Liver (tissue), 3 donors: ENCODE data around the gene SPRR2A.

Experiments used
- CTCF ChIP-seq: fragments of 150-350 bp; IDR thresholded peaks from 2 replicates; pipeline ENCODE4 v1.5.1; 2017; ENCODE audit warnings: improper control_type of control experiment, low read depth, low read length; ENCODE audit not compliant: missing input control
- GABPA ChIP-seq, 2 donors: IDR thresholded peaks in 1 of 2; conservative IDR thresholded peaks in 1 of 2; 2 replicates each; pipeline ENCODE4 v1.6.1; 2016; ENCODE audit warnings: antibody characterized with exemption in 2 of 2, mild to moderate bottlenecking in 1 of 2, moderate library complexity in 1 of 2
- SP1 ChIP-seq: IDR thresholded peaks from 2 replicates; pipeline ENCODE4 v1.6.1; 2018; ENCODE audit warnings: antibody characterized with exemption, mild to moderate bottlenecking
- ZBTB33 ChIP-seq: IDR thresholded peaks from 2 replicates; pipeline ENCODE4 v1.6.1; 2016; ENCODE audit warnings: antibody characterized with exemption
- donor health status: healthy.
- donor health status: healthy.

- no peak for TF ChIP-seq GABPA (IDR thresholded peaks at IDR 0.05 in 1 of 2, conservative IDR thresholded peaks at IDR 0.05 in 1 of 2)
- TF ChIP-seq CTCF = no peak
- no peak for TF ChIP-seq ZBTB33
- TF ChIP-seq SP1 = no peak
Observed at GRCh38 chr1:153070243-153070642, 12.9 kb upstream of the SPRR2A start.
